NB4 (cell line): Measurements from ENCODE around the gene SH2D1B.

Experiments used
- MYC ChIP-seq: IDR thresholded peaks from 2 replicates; pipeline ENCODE4 v1.6.1; 2011; ENCODE audit warnings: low read depth, low read length
- POLR2A ChIP-seq: IDR thresholded peaks from 2 replicates; pipeline ENCODE4 v1.6.1; 2011; ENCODE audit warnings: mild to moderate bottlenecking; ENCODE audit not compliant: insufficient read length; ENCODE audit errors: extremely low read depth
- TF ChIP-seq, protein P1 (sequence below): IDR thresholded peaks from one replicate; pipeline ENCODE4 v1.5.1; 2012; ENCODE audit warnings: low read depth, low read length
- TF ChIP-seq, protein P2 (sequence below): IDR thresholded peaks from 2 replicates; pipeline ENCODE4 v1.6.1; 2011; ENCODE audit warnings: low read depth, low read length

DNA sequence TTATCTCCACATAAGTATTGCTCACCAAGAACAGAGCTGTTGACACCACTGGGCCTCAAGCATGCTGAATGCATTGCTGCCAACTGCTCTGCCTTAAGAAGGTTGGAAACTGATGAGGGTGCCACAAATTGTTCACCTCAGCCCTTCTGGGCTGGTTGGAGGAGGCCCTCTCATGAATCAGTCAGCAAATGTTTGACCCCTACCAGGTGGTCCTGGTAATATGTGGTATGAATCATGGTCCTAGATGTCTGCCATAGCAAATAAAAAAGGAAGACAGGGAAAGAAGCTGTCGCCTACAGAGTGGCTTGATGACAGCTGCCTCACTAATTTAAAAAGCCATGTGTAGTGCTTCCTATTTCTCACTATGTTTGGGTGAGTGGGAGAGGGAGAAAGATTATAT is 47.4 kb downstream of the SH2D1B start:
- TF ChIP-seq, protein P1, sequence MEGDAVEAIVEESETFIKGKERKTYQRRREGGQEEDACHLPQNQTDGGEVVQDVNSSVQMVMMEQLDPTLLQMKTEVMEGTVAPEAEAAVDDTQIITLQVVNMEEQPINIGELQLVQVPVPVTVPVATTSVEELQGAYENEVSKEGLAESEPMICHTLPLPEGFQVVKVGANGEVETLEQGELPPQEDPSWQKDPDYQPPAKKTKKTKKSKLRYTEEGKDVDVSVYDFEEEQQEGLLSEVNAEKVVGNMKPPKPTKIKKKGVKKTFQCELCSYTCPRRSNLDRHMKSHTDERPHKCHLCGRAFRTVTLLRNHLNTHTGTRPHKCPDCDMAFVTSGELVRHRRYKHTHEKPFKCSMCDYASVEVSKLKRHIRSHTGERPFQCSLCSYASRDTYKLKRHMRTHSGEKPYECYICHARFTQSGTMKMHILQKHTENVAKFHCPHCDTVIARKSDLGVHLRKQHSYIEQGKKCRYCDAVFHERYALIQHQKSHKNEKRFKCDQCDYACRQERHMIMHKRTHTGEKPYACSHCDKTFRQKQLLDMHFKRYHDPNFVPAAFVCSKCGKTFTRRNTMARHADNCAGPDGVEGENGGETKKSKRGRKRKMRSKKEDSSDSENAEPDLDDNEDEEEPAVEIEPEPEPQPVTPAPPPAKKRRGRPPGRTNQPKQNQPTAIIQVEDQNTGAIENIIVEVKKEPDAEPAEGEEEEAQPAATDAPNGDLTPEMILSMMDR: no peak
- TF ChIP-seq, protein P2, sequence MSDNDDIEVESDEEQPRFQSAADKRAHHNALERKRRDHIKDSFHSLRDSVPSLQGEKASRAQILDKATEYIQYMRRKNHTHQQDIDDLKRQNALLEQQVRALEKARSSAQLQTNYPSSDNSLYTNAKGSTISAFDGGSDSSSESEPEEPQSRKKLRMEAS: no peak
- TF ChIP-seq POLR2A (no peak), MYC (no peak)
